ENCODE measurements around the gene CD99L2.

Gene CD99L2

DNA sequence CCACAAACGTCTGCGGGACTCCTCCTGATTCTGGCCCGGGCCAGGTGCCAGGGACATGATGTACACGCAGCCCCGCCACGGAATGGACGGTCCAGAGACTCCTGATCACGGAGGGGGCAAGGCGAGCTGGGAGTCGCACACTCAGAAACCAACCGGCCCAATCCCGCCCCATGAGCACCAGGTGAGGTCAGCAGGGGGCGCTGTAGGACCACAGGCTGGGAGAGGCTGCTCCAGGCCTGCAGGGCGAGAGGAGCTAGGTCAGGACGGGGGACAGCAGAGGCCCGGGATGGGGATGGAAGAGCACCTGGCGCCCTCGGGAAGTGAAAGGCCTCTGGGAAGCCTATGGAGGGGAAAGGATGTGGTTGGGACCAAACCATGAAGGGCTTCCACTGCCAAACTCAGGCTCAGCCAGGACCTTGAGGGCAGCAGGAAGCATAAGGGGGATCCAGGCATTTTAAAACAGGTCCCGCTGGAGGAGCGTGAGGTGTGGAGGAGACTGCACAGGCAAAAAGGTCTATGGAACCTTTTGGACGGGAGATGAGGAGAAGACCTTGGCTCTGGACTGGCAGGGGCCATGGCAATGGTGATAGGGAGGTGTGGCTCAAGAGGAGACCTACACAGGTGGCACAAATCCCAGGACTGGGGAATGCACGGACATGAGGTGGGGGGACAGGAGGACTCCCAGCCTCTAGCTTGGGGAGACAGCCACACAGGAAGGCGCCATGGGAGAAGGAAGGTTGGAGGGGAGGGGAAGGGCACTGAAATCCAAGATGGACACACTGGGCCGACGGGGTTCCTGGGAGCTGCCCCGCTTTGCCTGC, 126.1 kb downstream of the CD99L2 start:
- peak; percentile 88 for DNase-seq
- H3K27ac Mint-ChIP-seq: no peak overlapping the region
- H3K4me3 Mint-ChIP-seq: no peak overlapping the region
- peaks cover 10% of the 10 kb centered on the region for H3K4me1 Mint-ChIP-seq (ENCODE audit: low read depth)
- peaks cover 3% of the 10 kb centered on the region for H3K36me3 Mint-ChIP-seq (ENCODE audit: low read depth)
- H3K9me3 Mint-ChIP-seq: no peaks in the 10 kb centered on the region
- H3K27me3 Mint-ChIP-seq: peaks cover 11% of the 10 kb centered on the region

DNA sequence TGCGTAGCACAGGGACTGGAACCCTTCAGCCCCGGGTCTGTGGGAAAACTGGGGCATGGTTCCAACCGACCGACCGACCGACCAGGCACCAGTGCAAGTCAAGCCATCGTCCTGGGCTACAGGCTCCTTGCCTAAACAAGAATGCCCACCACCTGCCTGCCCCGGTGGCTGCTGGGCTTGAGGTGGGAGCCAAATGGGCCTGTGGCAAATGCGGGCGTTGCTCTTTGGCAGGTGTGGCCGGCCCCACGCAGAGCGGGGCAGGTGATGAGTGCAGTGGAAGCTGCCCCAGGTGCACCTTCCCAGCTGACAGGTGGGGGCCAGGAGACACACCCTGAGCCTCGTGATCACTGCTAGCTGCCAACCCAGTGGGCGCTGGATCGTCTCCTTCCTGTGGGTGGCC, 127.4 kb downstream of the CD99L2 start:
- DNase-seq: no peak
- peaks cover 13% of the 10 kb centered on the region for H3K4me1 Mint-ChIP-seq (ENCODE audit: low read depth)
- no peak overlapping the region for H3K4me3 Mint-ChIP-seq
- H3K36me3 Mint-ChIP-seq (ENCODE audit: low read depth): peaks cover 8% of the 10 kb centered on the region
- no peak overlapping the region for H3K27ac Mint-ChIP-seq
- no peaks in the 10 kb centered on the region for H3K9me3 Mint-ChIP-seq
- peaks cover 8% of the 10 kb centered on the region for H3K27me3 Mint-ChIP-seq

DNA sequence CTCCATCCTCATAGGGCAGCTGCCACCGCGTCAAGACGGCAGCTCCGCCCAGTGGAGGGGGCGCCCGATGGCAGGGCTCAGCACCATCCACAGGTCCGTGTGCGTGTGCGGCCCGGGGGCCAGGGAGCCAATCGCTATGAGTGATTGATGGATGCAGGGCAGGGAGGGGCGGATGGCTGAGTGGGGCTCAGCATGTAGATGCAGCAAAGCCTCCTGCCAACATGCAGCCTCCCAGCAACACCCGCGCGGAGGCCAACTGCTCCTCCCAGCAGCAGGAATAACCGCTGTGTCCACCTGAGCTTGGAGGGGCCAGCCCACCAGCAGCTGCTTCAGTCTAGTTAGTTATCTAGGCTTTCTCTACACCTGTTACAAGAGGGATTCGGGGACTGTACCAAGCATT, 127.8 kb downstream of the CD99L2 start:
- Mint-ChIP-seq H3K9me3 (no peaks in the 10 kb centered on the region), H3K4me3 (no peak overlapping the region), H3K4me1 (ENCODE audit: low read depth) (peaks cover 13% of the 10 kb centered on the region), H3K27ac (no peak overlapping the region), H3K27me3 (peaks cover 8% of the 10 kb centered on the region), H3K36me3 (ENCODE audit: low read depth) (peaks cover 8% of the 10 kb centered on the region)
- no peak for DNase-seq

DNA sequence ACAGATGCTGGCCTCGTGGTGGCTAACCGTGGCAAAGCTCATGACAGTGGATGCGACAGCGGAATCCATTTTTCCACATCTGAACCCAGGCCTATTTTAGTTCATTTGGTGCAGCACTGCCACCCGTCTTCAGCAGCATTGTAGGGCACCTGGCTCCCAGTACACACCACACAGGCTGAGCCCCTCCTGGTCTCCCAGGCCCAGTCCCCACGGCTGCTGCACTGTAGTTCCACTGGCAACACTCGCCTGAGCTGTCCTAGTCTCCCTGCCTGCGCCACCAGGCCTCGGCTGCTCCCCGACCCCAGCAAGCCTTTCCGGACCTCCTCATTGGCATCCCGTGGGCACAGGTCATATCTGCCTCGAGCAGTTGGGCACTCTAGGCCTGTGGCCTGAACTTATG, 129.1 kb downstream of the CD99L2 start:
- no peak for DNase-seq
- Mint-ChIP-seq H3K4me1 (ENCODE audit: low read depth) (peaks cover 13% of the 10 kb centered on the region), H3K27me3 (peaks cover 8% of the 10 kb centered on the region), H3K4me3 (no peak overlapping the region), H3K27ac (no peak overlapping the region), H3K36me3 (ENCODE audit: low read depth) (peaks cover 12% of the 10 kb centered on the region), H3K9me3 (no peaks in the 10 kb centered on the region)

DNA sequence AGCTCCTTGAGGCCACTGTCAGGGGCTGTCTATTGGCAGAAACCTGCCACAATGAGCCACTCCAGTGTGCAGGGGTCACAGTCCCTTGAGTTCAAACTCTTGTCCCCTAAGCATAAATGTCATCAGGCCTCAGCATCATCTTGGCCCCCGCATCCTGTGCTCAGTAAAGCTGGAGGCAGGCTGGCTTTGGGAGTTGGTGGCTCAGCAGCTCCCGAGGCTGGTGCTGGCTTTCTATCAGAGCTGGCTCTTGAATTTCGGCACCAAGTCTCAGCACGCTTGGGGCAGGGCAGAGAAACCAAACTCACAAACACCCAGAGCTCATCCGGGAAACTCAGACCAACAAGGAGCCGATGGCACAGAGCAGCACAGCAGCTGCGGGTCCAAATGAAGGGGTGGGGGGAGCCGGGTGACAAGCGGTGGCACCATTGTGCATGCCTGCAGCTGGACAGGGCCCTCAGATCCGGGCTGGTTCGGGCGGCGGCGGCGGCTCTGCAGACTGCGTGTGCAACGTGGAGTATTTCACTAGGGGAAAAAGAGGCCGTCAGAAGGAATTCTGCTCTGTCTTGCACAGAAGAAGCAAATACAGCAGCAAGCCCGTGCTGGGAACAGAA, 129.8 kb downstream of the CD99L2 start:
- Mint-ChIP-seq H3K4me3 (no peak overlapping the region), H3K36me3 (ENCODE audit: low read depth) (peaks cover 15% of the 10 kb centered on the region), H3K9me3 (no peaks in the 10 kb centered on the region), H3K27me3 (peaks cover 8% of the 10 kb centered on the region), H3K4me1 (ENCODE audit: low read depth) (peaks cover 13% of the 10 kb centered on the region), H3K27ac (no peak overlapping the region)
- no peak for DNase-seq

DNA sequence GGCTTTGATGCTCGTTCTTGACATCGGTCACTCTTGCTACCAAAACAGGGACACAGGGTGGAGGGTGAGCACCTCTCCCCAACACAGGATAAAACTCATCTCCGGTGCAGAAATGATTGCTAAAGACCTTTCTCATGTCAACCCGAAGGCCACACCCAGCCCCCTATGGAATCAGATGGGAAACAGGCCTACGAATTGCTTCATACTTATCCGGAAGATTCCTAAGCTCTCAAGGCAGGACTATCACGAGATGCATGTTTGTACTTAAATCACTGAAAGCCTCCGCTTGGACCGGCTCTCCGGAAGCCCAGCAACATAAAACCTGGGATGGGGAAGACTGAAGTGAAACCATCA, 130.4 kb downstream of the CD99L2 start:
- H3K9me3 Mint-ChIP-seq: no peaks in the 10 kb centered on the region
- H3K27ac Mint-ChIP-seq: peak overlapping the region; percentile 71
- H3K27me3 Mint-ChIP-seq: peaks cover 8% of the 10 kb centered on the region
- H3K4me1 Mint-ChIP-seq (ENCODE audit: low read depth): peaks cover 13% of the 10 kb centered on the region
- no peak overlapping the region for H3K4me3 Mint-ChIP-seq
- no peak for DNase-seq
- H3K36me3 Mint-ChIP-seq (ENCODE audit: low read depth): peaks cover 19% of the 10 kb centered on the region

DNA sequence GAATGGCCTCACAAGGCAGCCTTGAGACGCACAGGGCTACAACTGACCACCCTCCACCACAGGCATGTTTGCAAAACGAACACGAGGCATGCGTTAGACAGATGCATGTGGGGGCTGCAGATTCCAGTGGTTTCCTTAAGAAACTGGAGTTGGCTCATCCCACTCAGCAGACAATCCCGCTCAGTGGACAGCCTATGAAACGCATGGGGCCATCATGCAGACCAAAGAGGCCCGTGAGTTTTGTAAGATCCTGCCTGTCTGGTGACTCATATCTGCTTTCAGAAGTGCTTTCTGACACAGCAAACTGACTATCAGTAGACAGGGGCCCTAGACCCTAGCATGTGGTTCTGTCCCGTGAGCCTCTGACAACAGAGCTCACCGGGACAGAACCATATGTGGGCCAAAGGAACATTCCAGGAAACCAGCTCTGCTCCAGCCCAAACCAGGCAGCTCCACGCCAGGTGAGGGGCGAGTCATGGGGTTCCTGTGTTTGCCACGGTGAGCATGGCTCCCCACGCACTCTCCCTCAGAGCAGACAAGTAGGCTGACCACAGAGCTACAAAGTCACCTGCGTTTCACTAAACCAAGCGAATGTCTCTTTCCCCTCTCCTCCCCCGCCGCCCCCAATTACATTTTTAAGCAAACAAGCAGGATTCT, 130.9 kb downstream of the CD99L2 start:
- Mint-ChIP-seq H3K27me3 (peaks cover 6% of the 10 kb centered on the region), H3K36me3 (ENCODE audit: low read depth) (peaks cover 24% of the 10 kb centered on the region), H3K9me3 (no peaks in the 10 kb centered on the region), H3K27ac (peak overlapping the region; percentile 71), H3K4me3 (no peak overlapping the region), H3K4me1 (ENCODE audit: low read depth) (peaks cover 13% of the 10 kb centered on the region)
- DNase-seq: peak; percentile 45

DNA sequence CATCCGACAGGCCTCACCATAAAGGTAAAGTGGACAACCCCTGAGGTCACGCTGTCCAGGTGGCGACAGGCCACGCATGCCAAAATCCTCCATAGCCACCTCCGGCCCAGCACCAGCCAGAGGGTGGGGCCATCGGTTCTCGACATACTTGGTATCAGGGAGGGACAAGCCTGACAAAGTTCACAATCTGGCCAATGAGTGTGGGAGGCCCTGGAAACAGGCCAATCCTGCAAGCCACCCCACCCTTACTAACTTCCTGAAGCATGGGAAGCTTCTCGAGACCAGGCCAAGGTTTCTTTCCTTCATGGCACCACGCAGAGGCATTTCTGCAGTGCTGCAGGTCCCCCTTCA, 131.4 kb downstream of the CD99L2 start:
- no peak overlapping the region for H3K4me3 Mint-ChIP-seq
- H3K27ac Mint-ChIP-seq: no peak overlapping the region
- peaks cover under 1% of the 10 kb centered on the region for H3K27me3 Mint-ChIP-seq
- peaks cover 25% of the 10 kb centered on the region for H3K36me3 Mint-ChIP-seq (ENCODE audit: low read depth)
- DNase-seq: no peak
- no peaks in the 10 kb centered on the region for H3K9me3 Mint-ChIP-seq
- peaks cover 13% of the 10 kb centered on the region for H3K4me1 Mint-ChIP-seq (ENCODE audit: low read depth)

DNA sequence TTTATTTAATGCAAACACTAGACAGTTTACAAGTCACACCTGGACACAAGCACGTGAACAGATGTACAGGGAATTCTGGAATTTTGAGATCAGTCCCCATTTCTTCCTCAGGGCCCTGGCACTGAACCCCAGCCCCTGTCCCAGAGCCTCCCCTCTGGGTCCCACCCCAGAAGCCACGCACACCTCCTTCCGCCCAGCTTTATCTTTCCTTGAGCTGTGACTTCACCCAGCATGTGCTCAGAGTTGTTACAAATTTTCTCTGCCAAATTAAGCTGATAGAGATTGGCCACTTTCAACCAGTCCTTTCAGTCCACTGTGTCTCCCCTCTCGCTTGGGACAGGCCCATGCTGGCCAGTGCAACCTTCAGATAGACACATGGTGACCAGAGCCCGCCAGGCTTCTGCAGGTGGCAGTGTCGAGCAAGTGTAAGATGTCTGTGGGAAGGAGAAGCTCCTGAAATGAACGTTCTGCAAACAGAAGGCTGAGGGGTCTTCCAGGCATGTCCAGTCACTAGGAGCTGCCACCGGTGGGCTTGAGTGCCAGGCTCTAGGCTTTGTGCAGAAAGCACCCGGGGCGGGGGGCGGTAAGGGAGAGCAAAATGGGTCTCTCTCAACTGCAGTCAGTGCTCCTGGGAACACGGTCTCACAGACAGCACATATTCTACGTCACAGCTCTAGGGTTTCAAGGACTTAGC, 132.0 kb downstream of the CD99L2 start:
- no peak overlapping the region for H3K4me3 Mint-ChIP-seq
- no peak for DNase-seq
- H3K4me1 Mint-ChIP-seq (ENCODE audit: low read depth): peaks cover 13% of the 10 kb centered on the region
- H3K9me3 Mint-ChIP-seq: no peaks in the 10 kb centered on the region
- H3K36me3 Mint-ChIP-seq (ENCODE audit: low read depth): peaks cover 25% of the 10 kb centered on the region
- no peaks in the 10 kb centered on the region for H3K27me3 Mint-ChIP-seq
- peak overlapping the region; percentile 40 for H3K27ac Mint-ChIP-seq

DNA sequence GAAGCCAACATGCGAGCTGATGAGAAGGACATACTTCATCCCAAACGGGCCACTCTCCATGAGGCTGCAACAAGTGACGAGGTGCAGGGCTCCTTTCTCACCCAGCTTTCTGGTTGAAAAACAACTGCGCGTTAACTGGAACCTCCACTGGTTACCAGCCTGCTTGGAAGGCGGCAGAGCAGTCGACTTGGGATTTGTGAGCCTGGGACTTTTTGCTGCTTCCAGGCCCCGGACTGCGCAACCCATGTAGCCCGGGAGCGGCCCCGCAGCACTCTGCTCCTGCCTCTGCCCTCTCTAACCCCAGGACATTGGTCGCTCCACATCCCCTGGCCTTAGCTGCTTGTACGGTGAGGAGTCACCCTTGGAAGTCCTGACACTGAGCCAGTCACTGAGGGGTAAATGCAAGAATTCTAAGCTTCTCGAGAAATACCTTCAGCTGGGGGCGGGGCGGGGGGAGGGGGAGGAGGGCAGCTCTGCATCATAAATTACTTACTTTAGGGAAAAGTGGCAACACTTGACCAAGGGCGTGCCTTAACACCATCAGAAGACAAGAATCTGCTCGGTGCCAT, 132.6 kb downstream of the CD99L2 start:
- Mint-ChIP-seq H3K4me1 (ENCODE audit: low read depth) (peaks cover 13% of the 10 kb centered on the region), H3K36me3 (ENCODE audit: low read depth) (peaks cover 27% of the 10 kb centered on the region), H3K27me3 (no peaks in the 10 kb centered on the region), H3K9me3 (no peaks in the 10 kb centered on the region), H3K27ac (no peak overlapping the region), H3K4me3 (no peak overlapping the region)
- DNase-seq: no peak

DNA sequence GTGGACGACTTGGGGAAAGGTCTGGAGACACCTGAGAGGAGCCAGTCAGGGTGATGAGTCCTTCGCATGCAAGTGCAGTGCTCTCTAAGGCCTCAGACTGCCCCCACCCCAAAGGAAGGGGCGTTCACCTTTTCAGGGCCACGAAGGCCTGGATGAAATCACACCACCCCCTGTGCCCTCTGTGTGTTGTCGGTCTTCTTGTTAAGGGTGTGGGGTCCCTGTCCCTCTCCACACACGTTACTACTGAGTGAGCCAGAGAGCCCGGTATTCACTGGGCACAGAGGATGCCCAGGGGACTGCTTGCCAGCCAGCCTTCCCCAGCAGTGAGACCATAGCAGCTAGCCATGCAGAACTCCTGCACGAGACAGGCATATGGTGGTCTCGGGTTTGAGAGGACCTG, 133.2 kb downstream of the CD99L2 start:
- no peak overlapping the region for H3K27ac Mint-ChIP-seq
- no peak overlapping the region for H3K4me3 Mint-ChIP-seq
- no peaks in the 10 kb centered on the region for H3K9me3 Mint-ChIP-seq
- H3K36me3 Mint-ChIP-seq (ENCODE audit: low read depth): peaks cover 27% of the 10 kb centered on the region
- no peaks in the 10 kb centered on the region for H3K27me3 Mint-ChIP-seq
- peaks cover 13% of the 10 kb centered on the region for H3K4me1 Mint-ChIP-seq (ENCODE audit: low read depth)
- no peak for DNase-seq

DNA sequence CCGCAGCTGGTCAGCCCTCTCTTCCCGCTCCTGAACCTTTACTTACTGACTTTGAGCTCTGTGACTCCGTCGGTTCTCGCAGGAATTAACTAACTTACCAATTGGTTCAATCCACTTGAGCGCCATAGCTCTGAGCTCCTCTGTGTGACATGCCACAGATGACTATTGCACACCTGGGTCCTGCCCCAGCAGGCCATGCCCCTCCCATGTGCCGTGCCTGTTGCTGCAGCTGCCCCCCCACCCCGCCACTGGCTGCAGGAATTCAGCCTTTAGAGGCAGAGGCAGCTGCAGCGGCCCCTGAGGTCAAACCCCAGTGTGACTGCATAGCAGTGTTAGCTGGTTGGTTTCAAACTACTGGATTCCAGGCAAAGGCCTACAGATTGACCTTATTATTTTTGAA, 134.7 kb downstream of the CD99L2 start:
- H3K9me3 Mint-ChIP-seq: no peaks in the 10 kb centered on the region
- no peak for DNase-seq
- no peak overlapping the region for H3K27ac Mint-ChIP-seq
- no peak overlapping the region for H3K4me3 Mint-ChIP-seq
- no peaks in the 10 kb centered on the region for H3K27me3 Mint-ChIP-seq
- peaks cover 13% of the 10 kb centered on the region for H3K4me1 Mint-ChIP-seq (ENCODE audit: low read depth)
- peaks cover 33% of the 10 kb centered on the region for H3K36me3 Mint-ChIP-seq (ENCODE audit: low read depth)

DNA sequence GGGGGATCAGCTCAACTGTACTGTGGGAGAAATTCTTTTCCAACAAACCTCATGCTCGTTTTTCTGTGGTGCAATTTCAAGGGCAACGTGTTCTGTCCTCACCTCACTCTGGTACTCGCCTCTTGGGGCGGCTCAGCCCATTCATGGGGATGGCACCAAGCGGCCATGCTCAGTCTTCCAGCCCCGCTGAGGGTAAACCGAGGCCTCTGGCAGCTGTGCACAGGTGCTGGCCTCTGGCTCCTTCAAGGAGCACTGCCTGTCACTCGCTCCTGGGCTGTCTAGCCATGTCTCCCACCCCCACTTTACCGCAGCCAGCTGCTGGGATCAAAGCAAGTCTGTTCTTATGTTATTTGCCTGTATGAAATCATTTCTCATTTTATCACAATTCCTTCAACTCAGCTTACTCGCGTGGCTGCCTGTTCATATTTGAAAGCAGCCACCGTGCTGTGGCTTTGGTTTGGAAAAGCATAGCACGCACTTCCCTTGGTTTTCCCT, 135.1 kb downstream of the CD99L2 start:
- Mint-ChIP-seq H3K27me3 (no peaks in the 10 kb centered on the region), H3K36me3 (ENCODE audit: low read depth) (peaks cover 36% of the 10 kb centered on the region), H3K4me1 (ENCODE audit: low read depth) (peaks cover 12% of the 10 kb centered on the region), H3K27ac (no peak overlapping the region), H3K9me3 (no peaks in the 10 kb centered on the region), H3K4me3 (no peak overlapping the region)
- DNase-seq: no peak

Measured in activated T-cell treated with anti-CD3 and anti-CD28 coated beads, Interleukin-2, amount 50 U/mL, for 24 hours (primary cell).